GM21381 (cell line): ENCODE measurements around the gene LAG3.

ENCODE experiments used
- ATAC-seq: cut with Tn5 transposase; IDR thresholded peaks from one replicate; pipeline ENCODE4 v1.9.1; 2021; ENCODE audit warnings: mild to moderate bottlenecking, moderate library complexity; ENCODE audit not compliant: unreplicated experiment

Gene LAG3

GRCh38 chr12:6752921-6753771 is 19.2 kb upstream of the LAG3 start, which contains the start of gene MLF2:
Gene MLF2, minus strand, starts transcription at chr12:6753141. Its CDS starts 807 bp downstream, at chr12:6752334.
- ATAC-seq = peak; percentile 92

- ATAC-seq = no peak
Measured at GRCh38 chr12:6753772-6754356, 18.5 kb upstream of the LAG3 start.

GRCh38 chr12:6754411-6754810 is 17.9 kb upstream of the LAG3 start:
- no peak for ATAC-seq

GRCh38 chr12:6757028-6757690 is 15.2 kb upstream of the LAG3 start:
- ATAC-seq = no peak

- no peak for ATAC-seq
Measured at GRCh38 chr12:6758506-6759095, 13.7 kb upstream of the LAG3 start.

GRCh38 chr12:6759741-6760140 is 12.6 kb upstream of the LAG3 start:
- no peak for ATAC-seq

GRCh38 chr12:6763380-6763779 is 8.9 kb upstream of the LAG3 start:
- no peak for ATAC-seq

GRCh38 chr12:6764011-6764828 is 8.1 kb upstream of the LAG3 start:
- peak; percentile 76 for ATAC-seq

- ATAC-seq = no peak
Measured at GRCh38 chr12:6765048-6765633, 7.2 kb upstream of the LAG3 start.

GRCh38 chr12:6765634-6766581 is 6.4 kb upstream of the LAG3 start, which contains the start of gene PTMS:
Gene PTMS, plus strand, starts transcription at chr12:6766363. Its CDS starts 343 bp downstream, at chr12:6766706.
- peak; percentile 24 for ATAC-seq

GRCh38 chr12:6766651-6767349 is 5.5 kb upstream of the LAG3 start:
- peak; percentile 47 for ATAC-seq

- no peak for ATAC-seq
Measured at GRCh38 chr12:6767353-6768319, 4.7 kb upstream of the LAG3 start.

- ATAC-seq = no peak
Measured at GRCh38 chr12:6768437-6768914, 3.8 kb upstream of the LAG3 start.

GRCh38 chr12:6768990-6769389 is 3.3 kb upstream of the LAG3 start:
- no peak for ATAC-seq

- no peak for ATAC-seq
Measured at GRCh38 chr12:6769666-6770065, 2.7 kb upstream of the LAG3 start.

- ATAC-seq = no peak
Measured at GRCh38 chr12:6770094-6770493, 2.2 kb upstream of the LAG3 start.

GRCh38 chr12:6770600-6770999 is 1.7 kb upstream of the LAG3 start:
- no peak for ATAC-seq
